MCF 10A (cell line): Measurements from ENCODE around the gene GPR108. TPM values are rescaled to one million over a fixed set of nuclear protein-coding genes. Genes with fewer than 3 reads are reported as not detected.
A peak's percentile ranks its signal among the peaks of the same experiment; 100 is the strongest.

Source experiments
- BruUV-seq: library from RNA; stranded (reverse); fragments of 400-500 nt; replicated peaks from 2 replicates; lab custom pipeline; 2021; lab: Mats Ljungman, UMichigan
- CTCF ChIA-PET: fragments of 300-600 bp; sonication (Branson Sonifier 250); formaldehyde crosslinking; extraction: SDS; loops from one replicate; lab custom pipeline; 2021; ENCODE audit warnings: antibody characterized with exemption, inconsistent platforms; lab: Yijun Ruan, JAX
- POLR2A ChIA-PET: fragments of 300-600, 350-650 bp; sonication (Branson Sonifier 250); formaldehyde crosslinking; extraction: SDS; loops from one replicate; lab custom pipeline; 2020; ENCODE audit warnings: antibody characterized with exemption, inconsistent platforms; lab: Yijun Ruan, JAX
- DNase-seq: peaks from one replicate; pipeline ENCODE4 v3.0.0-alpha.2; 2018; ENCODE audit not compliant: unreplicated experiment
- H3K27ac Mint-ChIP-seq: one replicate; pipeline ENCODE4 v1.8.0; 2022; ENCODE audit warnings: mild to moderate bottlenecking, low read depth, mixed read lengths; ENCODE audit not compliant: unreplicated experiment
- H3K27me3 Mint-ChIP-seq: one replicate; pipeline ENCODE4 v1.8.0; 2022; ENCODE audit warnings: mixed read lengths; ENCODE audit not compliant: insufficient read depth, unreplicated experiment
- H3K36me3 Mint-ChIP-seq: one replicate; pipeline ENCODE4 v1.8.0; 2022; ENCODE audit warnings: mild to moderate bottlenecking, moderate library complexity, mixed read lengths; ENCODE audit not compliant: insufficient read depth, unreplicated experiment
- H3K4me1 Mint-ChIP-seq: one replicate; pipeline ENCODE4 v1.8.0; 2022; ENCODE audit warnings: mixed read lengths; ENCODE audit not compliant: insufficient read depth, unreplicated experiment
- H3K4me3 Mint-ChIP-seq: one replicate; pipeline ENCODE4 v1.8.0; 2022; ENCODE audit warnings: mild to moderate bottlenecking, moderate library complexity, mixed read lengths; ENCODE audit not compliant: unreplicated experiment
- H3K9me3 Mint-ChIP-seq: one replicate; pipeline ENCODE4 v1.8.0; 2022; ENCODE audit warnings: mixed read lengths; ENCODE audit not compliant: unreplicated experiment
- intact Hi-C: fragments of 100-400 bp; cut with micrococcal nuclease; formaldehyde crosslinking; loops from 2 replicates; pipeline ENCODE4 v1.14.1; 2022
- total RNA-seq: library from RNA; stranded (reverse); gene quantifications from 2 replicates; pipeline ENCODE4 v1.2.3, GENCODE V29; 2022
- TF ChIP-seq, protein P1 (sequence below): fragments of 200-600 bp; IDR thresholded peaks from one replicate; pipeline ENCODE4 v1.8.0; 2022; ENCODE audit warnings: antibody characterized with exemption, mild to moderate bottlenecking; ENCODE audit not compliant: unreplicated experiment

GPR108 gene
- total RNA-seq, 1 experiment from 2014 or later, result 115 TPM

DNA sequence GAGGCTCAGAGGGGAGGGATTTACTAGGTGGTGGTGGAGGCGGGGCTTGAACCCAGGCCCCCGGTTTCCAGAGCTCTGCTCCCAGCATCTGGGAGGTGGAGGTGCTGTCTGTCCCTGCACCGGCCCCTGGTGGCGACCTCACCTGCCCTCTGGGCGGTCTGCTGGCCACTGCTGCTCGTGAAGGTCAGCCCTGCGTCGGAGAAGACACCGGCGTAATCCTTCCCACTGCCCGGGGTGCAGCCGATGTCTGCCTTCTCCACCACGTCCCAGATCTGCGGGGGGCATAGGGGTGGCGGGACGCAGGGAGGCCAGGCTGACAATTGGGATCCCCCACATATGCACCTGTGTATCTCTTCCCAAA lies 29.7 kb downstream of the GPR108 start:
- CTCF ChIA-PET, result interaction anchor here (0.5 kb wide), 1 partner anchor 446 kb away, joined by 5 read pairs; no protein-coding TSS in a partner anchor
- Mint-ChIP-seq H3K36me3 (peaks cover 100% of the 10 kb centered on the region), H3K9me3 (no peaks in the 10 kb centered on the region), H3K4me1 (peaks cover 20% of the 10 kb centered on the region), H3K27me3 (no peaks in the 10 kb centered on the region), H3K27ac (no peak overlapping the region), H3K4me3 (no peak overlapping the region)
- TF ChIP-seq, protein P1, sequence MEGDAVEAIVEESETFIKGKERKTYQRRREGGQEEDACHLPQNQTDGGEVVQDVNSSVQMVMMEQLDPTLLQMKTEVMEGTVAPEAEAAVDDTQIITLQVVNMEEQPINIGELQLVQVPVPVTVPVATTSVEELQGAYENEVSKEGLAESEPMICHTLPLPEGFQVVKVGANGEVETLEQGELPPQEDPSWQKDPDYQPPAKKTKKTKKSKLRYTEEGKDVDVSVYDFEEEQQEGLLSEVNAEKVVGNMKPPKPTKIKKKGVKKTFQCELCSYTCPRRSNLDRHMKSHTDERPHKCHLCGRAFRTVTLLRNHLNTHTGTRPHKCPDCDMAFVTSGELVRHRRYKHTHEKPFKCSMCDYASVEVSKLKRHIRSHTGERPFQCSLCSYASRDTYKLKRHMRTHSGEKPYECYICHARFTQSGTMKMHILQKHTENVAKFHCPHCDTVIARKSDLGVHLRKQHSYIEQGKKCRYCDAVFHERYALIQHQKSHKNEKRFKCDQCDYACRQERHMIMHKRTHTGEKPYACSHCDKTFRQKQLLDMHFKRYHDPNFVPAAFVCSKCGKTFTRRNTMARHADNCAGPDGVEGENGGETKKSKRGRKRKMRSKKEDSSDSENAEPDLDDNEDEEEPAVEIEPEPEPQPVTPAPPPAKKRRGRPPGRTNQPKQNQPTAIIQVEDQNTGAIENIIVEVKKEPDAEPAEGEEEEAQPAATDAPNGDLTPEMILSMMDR, result no peak
- no peak for DNase-seq
- POLR2A ChIA-PET, result no interaction called here
- BruUV-seq, result no TSS peak
- intact Hi-C loops, result no loop called here

DNA sequence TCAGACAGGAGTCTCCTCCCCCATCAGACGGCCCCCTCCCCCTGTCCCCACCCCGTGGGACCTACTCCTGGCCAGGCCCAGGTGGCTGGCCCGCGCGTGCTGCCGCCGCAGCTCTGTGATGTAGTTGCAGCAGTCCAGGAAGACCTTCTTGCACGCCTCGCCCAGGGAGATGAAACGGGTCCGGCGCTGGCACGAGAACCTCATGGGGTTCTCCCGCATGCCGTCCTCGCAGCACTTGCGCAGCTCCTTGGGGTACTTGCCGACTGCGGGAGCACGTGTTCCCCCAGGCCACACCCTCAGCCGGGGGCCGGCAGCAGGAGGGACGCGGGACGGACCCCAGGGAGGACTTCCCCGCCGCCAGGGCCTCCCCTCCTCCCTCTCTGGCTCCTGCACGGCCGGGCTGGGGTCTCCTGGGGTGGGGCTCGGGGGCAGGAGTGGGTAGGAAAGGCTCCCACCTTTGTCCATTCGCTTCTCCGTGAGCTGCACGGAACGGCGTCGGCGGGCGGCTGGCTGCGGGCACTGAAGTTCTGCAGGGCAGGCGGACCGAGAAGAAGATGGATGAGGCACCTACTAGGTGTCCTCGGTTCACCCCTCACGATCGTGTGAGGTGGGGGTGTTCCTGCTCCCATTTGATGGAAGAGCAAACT lies 30.2 kb downstream of the GPR108 start:
- TF ChIP-seq, protein P1, result no peak
- ChIA-PET POLR2A (no interaction called here), CTCF (interaction anchor here (0.5 kb wide), 1 partner anchor 445 kb away, joined by 5 read pairs; no protein-coding TSS in a partner anchor)
- Mint-ChIP-seq H3K4me1 (peaks cover 18% of the 10 kb centered on the region), H3K9me3 (no peaks in the 10 kb centered on the region), H3K4me3 (no peak overlapping the region), H3K36me3 (peaks cover 100% of the 10 kb centered on the region), H3K27ac (no peak overlapping the region), H3K27me3 (no peaks in the 10 kb centered on the region)
- no peak for DNase-seq
- BruUV-seq, result TSS peak; percentile 21
- intact Hi-C loops, result no loop called here

DNA sequence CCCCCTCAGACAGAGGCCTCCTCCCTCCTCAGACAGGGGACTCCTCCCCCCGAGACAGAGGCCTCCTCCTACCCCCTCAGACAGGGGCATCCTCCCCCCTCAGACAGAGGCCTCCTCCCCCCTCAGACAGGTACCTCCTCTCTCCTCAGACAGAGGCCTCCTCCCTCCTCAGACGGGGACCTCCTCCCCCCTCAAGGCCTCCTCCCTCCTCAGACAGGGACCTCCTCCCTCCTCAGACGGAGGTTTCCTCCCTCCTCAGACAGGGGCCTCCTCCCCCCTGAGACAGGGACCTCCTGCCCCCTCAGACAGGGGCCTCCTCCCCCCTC lies 30.8 kb downstream of the GPR108 start:
- ChIA-PET POLR2A (no interaction called here), CTCF (no interaction called here)
- Mint-ChIP-seq H3K36me3 (peaks cover 100% of the 10 kb centered on the region), H3K4me1 (peaks cover 18% of the 10 kb centered on the region), H3K4me3 (no peak overlapping the region), H3K27me3 (no peaks in the 10 kb centered on the region), H3K9me3 (no peaks in the 10 kb centered on the region), H3K27ac (no peak overlapping the region)
- BruUV-seq, result no TSS peak
- DNase-seq, result no peak
- TF ChIP-seq, protein P1, result no peak
- intact Hi-C loops, result no loop called here

DNA sequence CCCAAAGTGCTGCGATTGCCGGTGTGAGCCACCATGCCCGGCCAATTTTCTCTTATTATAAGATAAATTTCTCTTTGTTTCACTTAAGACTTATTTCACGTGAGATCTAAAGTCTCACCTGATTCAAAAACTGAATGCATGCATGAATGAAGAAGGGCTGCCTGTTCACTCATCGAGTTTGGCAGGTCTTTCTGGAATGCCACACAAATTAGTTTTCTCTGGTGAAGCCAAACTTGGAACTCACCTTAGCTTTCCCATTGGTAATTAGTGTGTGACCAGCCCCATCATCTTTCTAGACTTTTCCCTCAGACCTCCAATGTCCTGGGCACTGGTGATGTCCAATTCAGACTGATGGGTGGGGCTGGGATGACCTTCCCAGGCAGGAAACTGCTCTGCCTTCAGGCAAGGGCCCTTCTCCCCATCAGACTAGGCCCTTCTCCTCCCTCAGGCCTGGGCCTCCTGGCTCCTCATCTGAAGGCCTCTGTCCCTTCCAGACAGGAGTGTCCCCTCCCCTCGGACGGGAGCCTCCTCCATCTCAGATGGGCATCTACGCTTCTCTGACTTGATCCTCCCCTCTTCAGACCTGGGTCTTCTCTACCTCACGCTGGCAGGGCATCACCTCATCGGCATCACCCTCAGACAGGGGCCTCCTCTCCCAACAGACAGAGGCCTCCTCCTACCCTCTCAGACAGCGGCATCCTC lies 31.3 kb downstream of the GPR108 start:
- peak overlapping the region; percentile 57 for H3K27ac Mint-ChIP-seq
- H3K27me3 Mint-ChIP-seq, result no peaks in the 10 kb centered on the region
- no peaks in the 10 kb centered on the region for H3K9me3 Mint-ChIP-seq
- H3K4me3 Mint-ChIP-seq, result no peak overlapping the region
- intact Hi-C loops, result no loop called here
- CTCF ChIA-PET, result interaction anchor here (0.6 kb wide), 1 partner anchor 1229 kb away, joined by 4 read pairs; no protein-coding TSS in a partner anchor
- POLR2A ChIA-PET, result interaction anchor here (0.7 kb wide), 1 partner anchor 16 kb away, joined by 4 read pairs; no protein-coding TSS in a partner anchor
- H3K36me3 Mint-ChIP-seq, result peaks cover 100% of the 10 kb centered on the region
- no peak for DNase-seq
- TF ChIP-seq, protein P1, result no peak
- no TSS peak for BruUV-seq
- peaks cover 18% of the 10 kb centered on the region for H3K4me1 Mint-ChIP-seq
